ENCODE results near the gene APEH. TPM values are rescaled to one million over a fixed set of nuclear protein-coding genes. Genes with fewer than 3 reads are reported as not detected.

The APEH gene
- total and polyA plus RNA-seq, 2 of the 4 experiments (the other 2 are of a cell fraction), result 89.2 to 142 TPM

DNA sequence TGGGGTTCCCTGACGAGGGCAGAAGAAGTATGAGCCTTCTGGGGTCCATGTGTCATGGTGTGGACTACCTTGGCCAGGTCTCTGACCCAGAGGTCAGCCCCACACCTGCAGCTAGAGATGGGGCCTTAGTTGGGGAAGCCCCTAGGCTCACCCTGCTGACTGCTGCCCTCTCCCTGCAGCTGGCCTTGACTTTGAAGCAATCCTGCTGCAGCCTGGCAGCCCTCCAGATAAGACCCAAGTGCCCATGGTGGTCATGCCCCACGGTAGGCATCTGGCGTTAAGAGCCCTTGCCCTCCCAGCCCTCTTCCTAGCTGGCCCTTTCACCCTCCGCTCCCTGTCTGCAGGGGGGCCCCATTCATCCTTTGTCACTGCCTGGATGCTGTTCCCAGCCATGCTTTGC is 7.4 kb downstream of the APEH start:
- in situ Hi-C loops (cut with MboI; ENCODE audit: low sequenced_read_pairs) (no loop called here), intact Hi-C loops (cut with micrococcal nuclease) (no loop called here), dilution Hi-C loops (cut with HindIII; ENCODE audit: low sequenced_read_pairs, unreplicated experiment) (no loop called here)
- Histone ChIP-seq H3K56ac (ENCODE audit: extremely low read depth, insufficient read depth, low read length) (no peak overlapping the region), H2AK9ac (replicated peaks; ENCODE audit: low read depth, low read length, poor library complexity) (no peak overlapping the region), H4K5ac (ENCODE audit: low read depth, low read length) (no peak overlapping the region), H3K4me2 (ENCODE audit: low read depth, low read length) (no peak overlapping the region), H3K4ac (ENCODE audit: low read depth, low read length) (no peak overlapping the region), H4K20me1 (ENCODE audit: insufficient read depth, low read length) (no peaks in the 10 kb centered on the region; the same call in 1 of the 2 replicates), H3K9ac (ENCODE audit: low read depth, low read length) (no peak overlapping the region), H3K23ac (ENCODE audit: low read depth, low read length) (no peak overlapping the region), H4K91ac (ENCODE audit: insufficient read depth, low read depth, low read length) (no peak overlapping the region), H3K27ac (ENCODE audit: insufficient read depth, low read length) (no peak overlapping the region), H2BK15ac (ENCODE audit: low read depth, low read length) (no peak overlapping the region), H3K9me1 (ENCODE audit: insufficient read depth, low read length) (no peaks in the 10 kb centered on the region; the same call in 1 of the 2 replicates), H3K14ac (replicated peaks; ENCODE audit: low read depth, low read length) (no peak overlapping the region), H3K4me3 (ENCODE audit: insufficient read depth, low read depth, low read length) (no peak overlapping the region), H3K36me3 (ENCODE audit: control insufficient read depth, insufficient read depth, low read length) (peaks cover 73% of the 10 kb centered on the region), H2AFZ (replicated peaks; ENCODE audit: low read length, poor library complexity) (no peak overlapping the region), H3K9me3 (ENCODE audit: control insufficient read depth, insufficient read depth, low read length) (no peaks in the 10 kb centered on the region), H2AK5ac (ENCODE audit: low read depth, low read length) (no peak overlapping the region), H2BK20ac (ENCODE audit: low read depth, low read length) (no peak overlapping the region), H3K27me3 (ENCODE audit: control insufficient read depth, insufficient read depth, low read length) (no peaks in the 10 kb centered on the region), H3K18ac (ENCODE audit: low read depth, low read length) (no peak overlapping the region), H2BK120ac (ENCODE audit: low read depth, low read length) (no peak overlapping the region), H3K4me1 (ENCODE audit: control insufficient read depth, insufficient read depth, low read length) (no peaks in the 10 kb centered on the region), H2BK5ac (ENCODE audit: low read depth, low read length, poor library complexity, severe bottlenecking) (no peak overlapping the region), H4K8ac (ENCODE audit: low read depth in 2 of 2, low read length in 2 of 2) (no peak overlapping the region), H3K79me1 (ENCODE audit: low read depth in 1 of 2, low read length in 2 of 2) (peaks cover 9 to 24% of the 10 kb centered on the region in 2 experiments; a peak in 2 of 4 replicates)
- BruUV-seq (replicated peaks), result no TSS peak
- no peak for TF ChIP-seq SMC3 (IDR thresholded peaks at IDR 0.05; ENCODE audit: low read depth, low read length)
- TF ChIP-seq, protein P1, sequence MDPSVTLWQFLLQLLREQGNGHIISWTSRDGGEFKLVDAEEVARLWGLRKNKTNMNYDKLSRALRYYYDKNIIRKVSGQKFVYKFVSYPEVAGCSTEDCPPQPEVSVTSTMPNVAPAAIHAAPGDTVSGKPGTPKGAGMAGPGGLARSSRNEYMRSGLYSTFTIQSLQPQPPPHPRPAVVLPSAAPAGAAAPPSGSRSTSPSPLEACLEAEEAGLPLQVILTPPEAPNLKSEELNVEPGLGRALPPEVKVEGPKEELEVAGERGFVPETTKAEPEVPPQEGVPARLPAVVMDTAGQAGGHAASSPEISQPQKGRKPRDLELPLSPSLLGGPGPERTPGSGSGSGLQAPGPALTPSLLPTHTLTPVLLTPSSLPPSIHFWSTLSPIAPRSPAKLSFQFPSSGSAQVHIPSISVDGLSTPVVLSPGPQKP (IDR thresholded peaks at IDR 0.05; ENCODE audit: borderline replicate concordance, low read depth, low read length), result no peak
- TF ChIP-seq RAD21 (IDR thresholded peaks at IDR 0.05; ENCODE audit: low read length), result no peak
- no peak for TF ChIP-seq FOS (IDR thresholded peaks at IDR 0.05; ENCODE audit: low read depth, low read length)
- no peak for TF ChIP-seq CHD1 (IDR thresholded peaks at IDR 0.05; ENCODE audit: low read depth, low read length)
- TF ChIP-seq, protein P2, sequence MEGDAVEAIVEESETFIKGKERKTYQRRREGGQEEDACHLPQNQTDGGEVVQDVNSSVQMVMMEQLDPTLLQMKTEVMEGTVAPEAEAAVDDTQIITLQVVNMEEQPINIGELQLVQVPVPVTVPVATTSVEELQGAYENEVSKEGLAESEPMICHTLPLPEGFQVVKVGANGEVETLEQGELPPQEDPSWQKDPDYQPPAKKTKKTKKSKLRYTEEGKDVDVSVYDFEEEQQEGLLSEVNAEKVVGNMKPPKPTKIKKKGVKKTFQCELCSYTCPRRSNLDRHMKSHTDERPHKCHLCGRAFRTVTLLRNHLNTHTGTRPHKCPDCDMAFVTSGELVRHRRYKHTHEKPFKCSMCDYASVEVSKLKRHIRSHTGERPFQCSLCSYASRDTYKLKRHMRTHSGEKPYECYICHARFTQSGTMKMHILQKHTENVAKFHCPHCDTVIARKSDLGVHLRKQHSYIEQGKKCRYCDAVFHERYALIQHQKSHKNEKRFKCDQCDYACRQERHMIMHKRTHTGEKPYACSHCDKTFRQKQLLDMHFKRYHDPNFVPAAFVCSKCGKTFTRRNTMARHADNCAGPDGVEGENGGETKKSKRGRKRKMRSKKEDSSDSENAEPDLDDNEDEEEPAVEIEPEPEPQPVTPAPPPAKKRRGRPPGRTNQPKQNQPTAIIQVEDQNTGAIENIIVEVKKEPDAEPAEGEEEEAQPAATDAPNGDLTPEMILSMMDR (conservative IDR thresholded peaks at IDR 0.05; ENCODE audit: low read depth, low read length), result no peak
- TF ChIP-seq BHLHE40 (IDR thresholded peaks at IDR 0.05; ENCODE audit: low read depth, low read length), result no peak
- TF ChIP-seq MAFK (IDR thresholded peaks at IDR 0.05; ENCODE audit: low read depth, low read length), result no peak
- TF ChIP-seq CEBPB (IDR thresholded peaks at IDR 0.05; ENCODE audit: low read depth, low read length), result no peak
- no peak for TF ChIP-seq MAZ (IDR thresholded peaks at IDR 0.05; ENCODE audit: borderline replicate concordance, low read depth, low read length)
- no peak for TF ChIP-seq NFE2L2 (IDR thresholded peaks at IDR 0.05; ENCODE audit: low read depth, low read length)
- no peak for TF ChIP-seq RFX5 (IDR thresholded peaks at IDR 0.05; ENCODE audit: low read depth, low read length)
- TF ChIP-seq, protein P3, sequence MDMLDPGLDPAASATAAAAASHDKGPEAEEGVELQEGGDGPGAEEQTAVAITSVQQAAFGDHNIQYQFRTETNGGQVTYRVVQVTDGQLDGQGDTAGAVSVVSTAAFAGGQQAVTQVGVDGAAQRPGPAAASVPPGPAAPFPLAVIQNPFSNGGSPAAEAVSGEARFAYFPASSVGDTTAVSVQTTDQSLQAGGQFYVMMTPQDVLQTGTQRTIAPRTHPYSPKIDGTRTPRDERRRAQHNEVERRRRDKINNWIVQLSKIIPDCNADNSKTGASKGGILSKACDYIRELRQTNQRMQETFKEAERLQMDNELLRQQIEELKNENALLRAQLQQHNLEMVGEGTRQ (IDR thresholded peaks at IDR 0.05; ENCODE audit: low read depth, low read length), result no peak
- no peak for DNase-seq
- ChIA-PET POLR2A (ENCODE audit: unreplicated experiment) (no interaction called here), CTCF (no interaction called here)
- ATAC-seq (ENCODE audit: low read depth), result no peak
- no CpG with 5 or more reads among the region's 4 CpGs for WGBS, 2 experiments (ENCODE audit: extremely low coverage in 2 of 2, insufficient read length in 1 of 2)
